ENCODE measurements around the gene COL6A3.
A peak's percentile ranks its signal among the peaks of the same experiment; 100 is the strongest.

The COL6A3 gene

GRCh38 chr2:237427769-237428506 lies 14.0 kb upstream of the COL6A3 start:
- no peak for TF ChIP-seq CTCF (conservative IDR thresholded peaks at IDR 0.05; ENCODE audit: low read depth, low read length)
- H3K27ac ChIP-seq, result peak overlapping the region; percentile 56
- H3K36me3 ChIP-seq (ENCODE audit: insufficient read depth), result no peaks in the 10 kb centered on the region
- no peaks in the 10 kb centered on the region for H4K20me1 ChIP-seq (ENCODE audit: insufficient read depth)
- H3K27me3 ChIP-seq (ENCODE audit: insufficient read depth, low read depth), result no peaks in the 10 kb centered on the region
- H3K4me3 ChIP-seq (IDR thresholded peaks at IDR 0.05; ENCODE audit: insufficient read depth, low read depth, low read length), result no peak overlapping the region
- H3K4me1 ChIP-seq (ENCODE audit: low read depth, poor library complexity, severe bottlenecking), result peaks cover 33% of the 10 kb centered on the region
- H3K9ac ChIP-seq, result no peak overlapping the region
- no peak overlapping the region for H2AFZ ChIP-seq (ENCODE audit: low read depth)
- H3K79me2 ChIP-seq (ENCODE audit: insufficient read depth, low read depth), result no peaks in the 10 kb centered on the region
- peak overlapping the region; percentile 34; the same call in 1 of the 2 replicates for H3K4me2 ChIP-seq

- no peak overlapping the region; the same call in 1 of the 2 replicates for H3K4me2 ChIP-seq
- no peaks in the 10 kb centered on the region for H3K27me3 ChIP-seq (ENCODE audit: insufficient read depth, low read depth)
- H3K79me2 ChIP-seq (ENCODE audit: insufficient read depth, low read depth), result no peaks in the 10 kb centered on the region
- no peaks in the 10 kb centered on the region for H4K20me1 ChIP-seq (ENCODE audit: insufficient read depth)
- H3K36me3 ChIP-seq (ENCODE audit: insufficient read depth), result no peaks in the 10 kb centered on the region
- peaks cover 33% of the 10 kb centered on the region for H3K4me1 ChIP-seq (ENCODE audit: low read depth, poor library complexity, severe bottlenecking)
- no peak overlapping the region for H3K4me3 ChIP-seq (IDR thresholded peaks at IDR 0.05; ENCODE audit: insufficient read depth, low read depth, low read length)
- no peak overlapping the region for H2AFZ ChIP-seq (ENCODE audit: low read depth)
- H3K9ac ChIP-seq, result no peak overlapping the region
- peak overlapping the region; percentile 56; the same call in 1 of the 2 replicates for H3K27ac ChIP-seq
- TF ChIP-seq CTCF (conservative IDR thresholded peaks at IDR 0.05; ENCODE audit: low read depth, low read length), result no peak
These were observed 12.6 kb upstream of the COL6A3 start for GRCh38 chr2:237426517-237426916.

- TF ChIP-seq CTCF (conservative IDR thresholded peaks at IDR 0.05; ENCODE audit: low read depth, low read length), result no peak
- Histone ChIP-seq H3K9ac (no peak overlapping the region), H3K27ac (no peak overlapping the region), H3K4me2 (no peak overlapping the region), H4K20me1 (ENCODE audit: insufficient read depth) (no peaks in the 10 kb centered on the region), H3K79me2 (ENCODE audit: insufficient read depth, low read depth) (no peaks in the 10 kb centered on the region), H3K4me3 (IDR thresholded peaks at IDR 0.05; ENCODE audit: insufficient read depth, low read depth, low read length) (no peak overlapping the region), H3K36me3 (ENCODE audit: insufficient read depth) (no peaks in the 10 kb centered on the region), H2AFZ (ENCODE audit: low read depth) (no peak overlapping the region), H3K27me3 (ENCODE audit: insufficient read depth, low read depth) (no peaks in the 10 kb centered on the region), H3K4me1 (ENCODE audit: low read depth, poor library complexity, severe bottlenecking) (peaks cover 30% of the 10 kb centered on the region)
These were observed 11.4 kb upstream of the COL6A3 start for GRCh38 chr2:237425320-237425719.

- Histone ChIP-seq H2AFZ (ENCODE audit: low read depth) (no peak overlapping the region), H3K9ac (no peak overlapping the region), H4K20me1 (ENCODE audit: insufficient read depth) (no peaks in the 10 kb centered on the region)
These were observed 10.6 kb upstream of the COL6A3 start for GRCh38 chr2:237424544-237424943.

More at GRCh38 chr2:237424544-237424943, 10.6 kb upstream of the COL6A3 start:
- Histone ChIP-seq H3K79me2 (ENCODE audit: insufficient read depth, low read depth) (no peaks in the 10 kb centered on the region), H3K27ac (no peak overlapping the region), H3K4me3 (IDR thresholded peaks at IDR 0.05; ENCODE audit: insufficient read depth, low read depth, low read length) (no peak overlapping the region), H3K27me3 (ENCODE audit: insufficient read depth, low read depth) (no peaks in the 10 kb centered on the region), H3K4me2 (no peak overlapping the region), H3K36me3 (ENCODE audit: insufficient read depth) (no peaks in the 10 kb centered on the region), H3K4me1 (ENCODE audit: low read depth, poor library complexity, severe bottlenecking) (peaks cover 23% of the 10 kb centered on the region)
- no peak for TF ChIP-seq CTCF (conservative IDR thresholded peaks at IDR 0.05; ENCODE audit: low read depth, low read length)

Measured in KMS-11 (cell line).